Spleen (tissue), 11 donors: ENCODE data around the gene MUC22. TPM values are rescaled to one million over a fixed set of nuclear protein-coding genes. Genes with fewer than 3 reads are reported as not detected.

Source experiments
- DNase-seq: peaks from one replicate; pipeline ENCODE4 v3.0.0-alpha.2; 2020
- H3K27ac ChIP-seq, 8 donors: fragments of 200-600 bp; sonication (generic) in 7 of 8; 1 replicate in 4 of 8; 2 replicates in 4 of 8; pipeline versions ENCODE4 v1.5.0 to v1.8.0; 2016 to 2021; ENCODE audit warnings: inconsistent platforms in 4 of 8, mild to moderate bottlenecking in 4 of 8, moderate library complexity in 1 of 8
- H3K27me3 ChIP-seq, 7 donors: fragments of 200-600 bp; sonication (generic) in 6 of 7; replicated peaks in 1 of 7; 1 replicate in 4 of 7; 2 replicates in 3 of 7; pipeline versions ENCODE4 v1.5.0 to v1.8.0; 2016 to 2021; ENCODE audit warnings: inconsistent platforms in 3 of 7, mild to moderate bottlenecking in 1 of 7
- H3K36me3 ChIP-seq, 6 donors: fragments of 200-600 bp; sonication (generic) in 5 of 6; 1 replicate in 4 of 6; 2 replicates in 2 of 6; pipeline versions ENCODE4 v1.5.0 to v1.8.0; 2016 to 2021; ENCODE audit warnings: inconsistent platforms in 2 of 6
- H3K4me1 ChIP-seq, 6 donors: fragments of 200-600 bp; sonication (generic) in 5 of 6; 1 replicate in 3 of 6; 2 replicates in 3 of 6; pipeline versions ENCODE4 v1.5.0 to v1.8.0; 2016 to 2021; ENCODE audit warnings: inconsistent platforms in 3 of 6
- H3K4me3 ChIP-seq, 8 donors: fragments of 200-600 bp; sonication (generic) in 7 of 8; 1 replicate in 4 of 8; 2 replicates in 4 of 8; pipeline versions ENCODE4 v1.5.0 to v1.8.0; 2016 to 2021; ENCODE audit warnings: inconsistent platforms in 4 of 8, mild to moderate bottlenecking in 4 of 8, moderate library complexity in 2 of 8
- H3K9me3 ChIP-seq, 8 donors: fragments of 200-600 bp; sonication (generic) in 7 of 8; 1 replicate in 4 of 8; 2 replicates in 4 of 8; pipeline versions ENCODE4 v1.5.0 to v1.8.0; 2016 to 2021; ENCODE audit warnings: inconsistent platforms in 4 of 8
- POLR2A ChIP-seq, 3 donors: fragments of 450-650 bp; IDR thresholded peaks; one replicate each; pipeline ENCODE4 v1.5.1; 2017; ENCODE audit warnings: antibody characterized with exemption in 3 of 3, mild to moderate bottlenecking in 1 of 3
- POLR2AphosphoS5 ChIP-seq, 3 donors: sonication (generic); formaldehyde crosslinking; IDR thresholded peaks; one replicate each; pipeline ENCODE4 v1.5.1; 2017; ENCODE audit warnings: antibody characterized with exemption in 3 of 3
- WGBS, 5 donors: extraction: QIAGEN DNeasy Blood & Tissue Kit in 3 of 5; methylation state at CpG; one replicate each; pipeline versions ENCODE4 v1.1.5 to v1.1.7; 2013 to 2018; 5-methylcytosine and 5-hydroxymethylcytosine counted together
- intact Hi-C: fragments of 100-400 bp; cut with DNase I; formaldehyde crosslinking; loops from one replicate; pipeline ENCODE4 v1.15.0; 2023; ENCODE audit warnings: low total_unique reads
- polyA plus RNA-seq, 3 donors: library from polyadenylated mRNA; stranded (reverse); fragments of 200-250 nt; gene quantifications; one replicate each; pipeline ENCODE4 v1.2.1, GENCODE V29; 2013
- total RNA-seq, 7 donors: library from RNA; depleted of rRNA in 3 of 7; stranded (reverse); fragments of >200 nt in 3 of 7; fragmentation: NEBNext Ultra II Directional in 4 of 7; extraction: Animal tissue kit (Norgen Biotek cat#: 25700) in 4 of 7; gene quantifications; one replicate each; pipeline versions ENCODE4 v1.1.0 to v1.2.1, GENCODE V29; 2016 to 2021
- TF ChIP-seq, protein P1 (sequence below), 11 experiments: fragments of 200-600 bp in 7 of 11; fragments of 450-650 bp in 4 of 11; sonication (generic) in 4 of 11; IDR thresholded peaks in 8 of 11; conservative IDR thresholded peaks in 3 of 11; 1 replicate in 7 of 11; 2 replicates in 4 of 11; pipeline versions ENCODE4 v1.4.0 to v1.8.0; 2016 to 2021; ENCODE audit warnings: antibody characterized with exemption in 11 of 11, inconsistent platforms in 4 of 11, mild to moderate bottlenecking in 1 of 11
- donor health status: healthy with polysubstance abuse.
- donor health status: DM: no; HTN: no; CAD: no; lungs with moderate emphysema.
- donor health status: DM: no; HTN: no; CAD: no.
- donor health status: Bipolar disorder and iron deficiency.
- donor health status: healthy.
- donor health status: DM: no; HTN: no; CAD: no.
- donor health status: DM: yes; HTN: yes; CAD: no.

MUC22 gene
- total and polyA plus RNA-seq, 10 donors = not detected

DNA sequence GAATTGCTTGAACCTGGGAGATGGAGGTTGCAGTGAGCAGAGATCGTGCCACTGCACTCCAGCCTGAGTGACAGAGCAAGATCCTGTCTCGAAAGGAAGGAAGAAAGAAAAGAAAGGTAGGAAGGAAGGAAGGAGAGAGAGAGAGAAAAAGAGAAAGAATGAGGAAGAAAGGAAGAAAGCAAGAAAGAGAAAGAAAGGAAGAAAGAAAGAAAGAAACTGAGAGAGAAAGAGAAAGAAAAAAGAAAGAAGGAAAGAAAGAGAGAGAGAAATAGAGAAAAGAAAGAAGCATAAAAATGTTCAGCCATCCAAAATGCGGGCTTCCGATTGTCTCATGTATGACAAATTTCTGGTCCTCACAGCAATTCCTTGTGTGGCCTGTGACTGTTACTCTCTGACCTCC, 22.8 kb downstream of the MUC22 start:
- Histone ChIP-seq H3K4me3 (no peak overlapping the region), H3K27ac (no peak overlapping the region), H3K4me1 (no peaks in the 10 kb centered on the region), H3K36me3 (no peaks in the 10 kb centered on the region), H3K27me3 (peaks cover 0 to 15% (median 0%) of the 10 kb centered on the region in 7 donors), H3K9me3 (no peaks in the 10 kb centered on the region)
- DNase-seq = no peak
- WGBS, 5 donors = 86 to 92% (median 88%) methylated on average over 4 of the region's 4 CpGs
- intact Hi-C loops = no loop called here
- TF ChIP-seq, protein P1, sequence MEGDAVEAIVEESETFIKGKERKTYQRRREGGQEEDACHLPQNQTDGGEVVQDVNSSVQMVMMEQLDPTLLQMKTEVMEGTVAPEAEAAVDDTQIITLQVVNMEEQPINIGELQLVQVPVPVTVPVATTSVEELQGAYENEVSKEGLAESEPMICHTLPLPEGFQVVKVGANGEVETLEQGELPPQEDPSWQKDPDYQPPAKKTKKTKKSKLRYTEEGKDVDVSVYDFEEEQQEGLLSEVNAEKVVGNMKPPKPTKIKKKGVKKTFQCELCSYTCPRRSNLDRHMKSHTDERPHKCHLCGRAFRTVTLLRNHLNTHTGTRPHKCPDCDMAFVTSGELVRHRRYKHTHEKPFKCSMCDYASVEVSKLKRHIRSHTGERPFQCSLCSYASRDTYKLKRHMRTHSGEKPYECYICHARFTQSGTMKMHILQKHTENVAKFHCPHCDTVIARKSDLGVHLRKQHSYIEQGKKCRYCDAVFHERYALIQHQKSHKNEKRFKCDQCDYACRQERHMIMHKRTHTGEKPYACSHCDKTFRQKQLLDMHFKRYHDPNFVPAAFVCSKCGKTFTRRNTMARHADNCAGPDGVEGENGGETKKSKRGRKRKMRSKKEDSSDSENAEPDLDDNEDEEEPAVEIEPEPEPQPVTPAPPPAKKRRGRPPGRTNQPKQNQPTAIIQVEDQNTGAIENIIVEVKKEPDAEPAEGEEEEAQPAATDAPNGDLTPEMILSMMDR (IDR thresholded peaks at IDR 0.05 in 8 of 11, conservative IDR thresholded peaks at IDR 0.05 in 3 of 11) = no peak
- no peak for TF ChIP-seq POLR2AphosphoS5 (IDR thresholded peaks at IDR 0.05)
- TF ChIP-seq POLR2A (IDR thresholded peaks at IDR 0.05) = no peak

DNA sequence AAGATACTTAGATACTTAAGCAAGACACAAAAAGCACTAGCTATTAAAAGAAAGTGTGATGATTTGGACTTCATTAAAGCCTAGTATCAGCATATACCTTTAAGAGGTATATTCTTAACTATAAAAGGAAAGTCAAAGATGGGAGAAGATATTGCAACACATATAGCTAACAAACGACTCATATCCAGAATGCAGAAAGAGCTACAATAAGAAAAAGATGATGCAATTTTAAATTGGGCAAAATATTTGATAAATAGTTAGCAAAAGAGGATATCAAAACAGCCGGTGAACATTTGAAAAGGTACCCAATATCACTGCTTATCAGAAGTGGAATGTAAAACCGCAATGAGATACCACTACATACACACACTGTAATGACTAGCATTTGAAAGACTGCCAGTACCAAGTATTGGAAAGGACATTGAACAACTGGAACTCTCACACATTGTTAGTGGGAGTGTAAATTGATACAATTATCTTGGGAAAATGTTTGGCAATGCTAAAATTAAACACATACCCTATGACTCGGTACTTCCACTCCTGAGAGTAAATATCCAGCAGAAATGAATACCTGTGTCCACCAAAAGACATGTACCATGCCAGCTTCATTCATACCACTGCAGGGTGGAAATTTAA, 25.7 kb downstream of the MUC22 start:
- intact Hi-C loops = no loop called here
- TF ChIP-seq POLR2AphosphoS5 (IDR thresholded peaks at IDR 0.05) = no peak
- TF ChIP-seq, protein P1 (IDR thresholded peaks at IDR 0.05 in 8 of 11, conservative IDR thresholded peaks at IDR 0.05 in 3 of 11) = no peak
- no peak for TF ChIP-seq POLR2A (IDR thresholded peaks at IDR 0.05)
- H3K27ac ChIP-seq = no peak overlapping the region
- no peak overlapping the region for H3K4me3 ChIP-seq
- DNase-seq = no peak
- 69 to 85% (median 74%) methylated on average over 4 of the region's 4 CpGs for WGBS, 5 donors
- no peaks in the 10 kb centered on the region for H3K9me3 ChIP-seq
- H3K36me3 ChIP-seq = no peaks in the 10 kb centered on the region
- no peaks in the 10 kb centered on the region for H3K27me3 ChIP-seq
- H3K4me1 ChIP-seq = no peaks in the 10 kb centered on the region

DNA sequence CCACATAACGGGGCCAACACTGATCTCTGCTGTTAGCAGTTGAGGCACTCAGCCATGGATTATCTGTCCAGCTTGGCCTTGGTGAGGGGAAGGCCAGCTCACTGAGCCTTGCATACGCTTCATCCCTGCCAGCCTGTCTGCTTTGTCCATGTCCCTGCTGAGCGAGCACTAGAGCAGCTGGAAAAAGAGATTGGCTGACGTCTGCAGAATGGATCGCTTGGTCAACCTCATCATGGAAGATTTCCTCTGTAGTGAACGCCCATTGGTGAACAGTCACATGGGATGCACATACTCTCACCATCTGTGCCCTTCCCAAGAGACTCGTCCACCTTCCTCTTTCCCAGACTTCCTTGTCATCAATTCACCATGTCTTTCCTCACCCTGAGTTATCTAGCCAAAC, 26.9 kb downstream of the MUC22 start:
- TF ChIP-seq, protein P1 (IDR thresholded peaks at IDR 0.05 in 8 of 11, conservative IDR thresholded peaks at IDR 0.05 in 3 of 11) = no peak
- no peak for TF ChIP-seq POLR2A (IDR thresholded peaks at IDR 0.05)
- no peak for TF ChIP-seq POLR2AphosphoS5 (IDR thresholded peaks at IDR 0.05)
- Histone ChIP-seq H3K4me3 (no peak overlapping the region), H3K36me3 (no peaks in the 10 kb centered on the region), H3K4me1 (no peaks in the 10 kb centered on the region), H3K9me3 (no peaks in the 10 kb centered on the region), H3K27ac (no peak overlapping the region), H3K27me3 (no peaks in the 10 kb centered on the region)
- intact Hi-C loops = no loop called here
- no peak for DNase-seq
- WGBS, 5 donors = 70 to 84% (median 76%) methylated on average over 7 of the region's 7 CpGs

DNA sequence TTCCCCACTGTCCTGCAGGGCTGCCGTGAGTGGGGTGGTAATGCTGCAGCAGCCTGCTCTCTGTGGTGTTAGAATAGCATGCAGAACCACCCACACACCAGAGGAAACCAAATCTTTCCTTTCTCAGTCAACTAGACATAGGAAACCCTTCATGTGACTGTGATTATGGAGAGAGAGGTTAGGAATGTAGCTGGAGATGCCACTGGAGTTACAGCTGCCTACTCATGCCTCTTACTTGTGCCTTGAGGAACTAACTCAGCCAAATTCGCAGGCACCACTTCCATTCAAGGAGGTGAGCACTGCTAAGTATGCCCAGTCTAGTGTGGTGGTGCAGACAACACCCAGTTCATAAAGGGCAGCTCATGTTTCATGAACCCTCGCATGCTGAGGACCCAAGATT, 27.4 kb downstream of the MUC22 start:
- intact Hi-C loops = no loop called here
- TF ChIP-seq POLR2A (IDR thresholded peaks at IDR 0.05) = no peak
- TF ChIP-seq, protein P1 (IDR thresholded peaks at IDR 0.05 in 8 of 11, conservative IDR thresholded peaks at IDR 0.05 in 3 of 11) = no peak
- TF ChIP-seq POLR2AphosphoS5 (IDR thresholded peaks at IDR 0.05) = no peak
- H3K27me3 ChIP-seq = no peaks in the 10 kb centered on the region
- peaks cover 0 to 2% (median under 1%) of the 10 kb centered on the region in 6 donors for H3K4me1 ChIP-seq
- H3K27ac ChIP-seq = no peak overlapping the region
- H3K9me3 ChIP-seq = no peaks in the 10 kb centered on the region
- no peak overlapping the region for H3K4me3 ChIP-seq
- H3K36me3 ChIP-seq = no peaks in the 10 kb centered on the region
- 49 to 63% (median 50%) methylated on average over 3 of the region's 3 CpGs for WGBS, 5 donors
- DNase-seq = no peak
